ENCODE measurements around the gene PPFIA1. TPM values are rescaled to one million over a fixed set of nuclear protein-coding genes. Genes with fewer than 3 reads are reported as not detected.
A peak's percentile ranks its signal among the peaks of the same experiment; 100 is the strongest.

The PPFIA1 gene
- total and polyA plus RNA-seq, 2 of the 13 experiments (the other 11 are each of a cell fraction or from before 2014, with no cell fraction given) = 29.9 to 45.2 TPM

- peaks cover 2% of the 10 kb centered on the region; the same call in 1 of the 2 replicates for H4K20me1 ChIP-seq (ENCODE audit: insufficient read depth, low read length)
- no peaks in the 10 kb centered on the region for H3K79me2 ChIP-seq (ENCODE audit: insufficient read depth, low read length)
- BruUV-seq (replicated peaks) = no TSS peak
- no peak overlapping the region for H3K9ac ChIP-seq (ENCODE audit: insufficient read depth, low read depth, low read length)
- H3K36me3 ChIP-seq (replicated peaks in 1 of 2; ENCODE audit: control insufficient read depth in 1 of 2, insufficient read depth in 2 of 2, low read length in 2 of 2) = peaks cover 48 to 85% of the 10 kb centered on the region in 2 experiments
- H3K4me1 ChIP-seq (ENCODE audit: insufficient read depth, low read length) = no peaks in the 10 kb centered on the region
- in situ Hi-C loops (cut with HindIII; ENCODE audit: extremely low pct_ligation_motif_present, low pct_unique_long_range_greater_than_20kb) (no loop called here), intact Hi-C loops (cut with micrococcal nuclease; ENCODE audit: unreplicated experiment) (no loop called here)
- 93% methylated on average over 10 of the region's 10 CpGs for WGBS (ENCODE audit: low lambda C conversion rate)
- no peak for FAIRE-seq
- H2AFZ ChIP-seq (ENCODE audit: low read length) = no peak overlapping the region
- H3K4me3 ChIP-seq (replicated peaks in 1 of 3; ENCODE audit: insufficient read depth in 1 of 3, low read depth in 2 of 3, low read length in 3 of 3) = no peak overlapping the region
- no peak overlapping the region for H3K27ac ChIP-seq (ENCODE audit: extremely low read length, insufficient read depth, low read length)
- H3K9me3 ChIP-seq (ENCODE audit: low read length) = no peaks in the 10 kb centered on the region
- H3K4me2 ChIP-seq (ENCODE audit: low read depth, low read length) = no peak overlapping the region
- TF ChIP-seq CEBPB (IDR thresholded peaks at IDR 0.05; ENCODE audit: borderline replicate concordance, low read depth, low read length) = 0 out of 2 replicates have a peak, but pooled peaks have one; percentile 14
- no peak for TF ChIP-seq ADNP (CRISPR knock-in tag; IDR thresholded peaks at IDR 0.05)
- ATAC-seq = peak; percentile 44
- POLR2A ChIA-PET = no interaction called here
- CTCF ChIA-PET (ENCODE audit: low intra/inter-chr PET ratio, low total read pairs) = no interaction called here
- no peaks in the 10 kb centered on the region for H3K27me3 ChIP-seq (ENCODE audit: control insufficient read depth in 1 of 2, insufficient read depth in 2 of 2, low read length in 2 of 2)
- no peak for DNase-seq (ENCODE audit: low spot score)
Measured at GRCh38 chr11:70415191-70415590, 144.7 kb downstream of the PPFIA1 start.

GRCh38 chr11:70415642-70416395, 145.3 kb downstream of the PPFIA1 start:
- FAIRE-seq (no peak), DNase-seq (ENCODE audit: low spot score) (no peak), ATAC-seq (no peak)
- CTCF ChIA-PET (ENCODE audit: low intra/inter-chr PET ratio, low total read pairs) = no interaction called here
- peaks cover 46 to 85% of the 10 kb centered on the region in 2 experiments for H3K36me3 ChIP-seq (replicated peaks in 1 of 2; ENCODE audit: control insufficient read depth in 1 of 2, insufficient read depth in 2 of 2, low read length in 2 of 2)
- intact Hi-C loops (cut with micrococcal nuclease; ENCODE audit: unreplicated experiment) (no loop called here), in situ Hi-C loops (cut with HindIII; ENCODE audit: extremely low pct_ligation_motif_present, low pct_unique_long_range_greater_than_20kb) (no loop called here)
- no peak overlapping the region for H3K4me2 ChIP-seq (ENCODE audit: low read depth, low read length)
- H4K20me1 ChIP-seq (ENCODE audit: insufficient read depth, low read length) = no peaks in the 10 kb centered on the region
- WGBS (ENCODE audit: low lambda C conversion rate) = 94% methylated on average over 25 of the region's 25 CpGs
- no peak overlapping the region for H2AFZ ChIP-seq (ENCODE audit: low read length)
- H3K4me1 ChIP-seq (ENCODE audit: insufficient read depth, low read length) = no peaks in the 10 kb centered on the region
- no peaks in the 10 kb centered on the region for H3K79me2 ChIP-seq (ENCODE audit: insufficient read depth, low read length)
- no peak for TF ChIP-seq ZNF207 (IDR thresholded peaks at IDR 0.05; ENCODE audit: borderline replicate concordance)
- no peak for TF ChIP-seq ZNF335 (CRISPR knock-in tag; IDR thresholded peaks at IDR 0.05)
- TF ChIP-seq ATF7 (IDR thresholded peaks at IDR 0.05) = 0 out of 2 replicates have a peak, but pooled peaks have one; percentile 26
- no peak for TF ChIP-seq ATF7 (CRISPR knock-in tag; IDR thresholded peaks at IDR 0.05)
- H3K27me3 ChIP-seq (ENCODE audit: control insufficient read depth in 1 of 2, insufficient read depth in 2 of 2, low read length in 2 of 2) = no peaks in the 10 kb centered on the region
- H3K9me3 ChIP-seq (ENCODE audit: low read length) = no peaks in the 10 kb centered on the region
- no peak overlapping the region for H3K27ac ChIP-seq (ENCODE audit: extremely low read length, insufficient read depth, low read length)
- H3K9ac ChIP-seq (ENCODE audit: insufficient read depth, low read depth, low read length) = no peak overlapping the region
- POLR2A ChIA-PET = no interaction called here
- H3K4me3 ChIP-seq (replicated peaks in 1 of 3; ENCODE audit: insufficient read depth in 1 of 3, low read depth in 2 of 3, low read length in 3 of 3) = no peak overlapping the region
- no TSS peak for BruUV-seq (replicated peaks)

Measured in HepG2 (cell line).